Measurements from ENCODE around the gene HAP1. TPM values are rescaled to one million over a fixed set of nuclear protein-coding genes. Genes with fewer than 3 reads are reported as not detected.

HAP1 gene
- total RNA-seq, 1 experiment from 2014 or later, result 2.5 TPM

Other genes with a start within 250 kb of the HAP1 start
- not detected in 2 replicates for gene KRT36, start 244.7 kb downstream of the HAP1 start, total RNA-seq (2021)
- not detected in 2 replicates for gene KRT13, start 229.0 kb downstream of the HAP1 start, total RNA-seq (2021)
- 0.35 and 0.87 TPM in 2 replicates for gene KRT15, start 215.8 kb downstream of the HAP1 start, total RNA-seq (2021)
- 134 and 143 TPM in 2 replicates for gene KRT19, start 206.3 kb downstream of the HAP1 start, total RNA-seq (2021)
- gene KRT9, start 162.6 kb downstream of the HAP1 start, total RNA-seq (2021), result not detected in 2 replicates
- gene KRT14, start 147.7 kb downstream of the HAP1 start, total RNA-seq (2021), result not detected in 2 replicates
- gene KRT16, start 121.9 kb downstream of the HAP1 start, total RNA-seq (2021), result not detected in 2 replicates
- 1.1 and 1.5 TPM in 2 replicates for gene KRT17, start 110.1 kb downstream of the HAP1 start, total RNA-seq (2021)
- gene EIF1, start 45.8 kb downstream of the HAP1 start, total RNA-seq (2021), result 651 and 652 TPM in 2 replicates
- gene GAST, start 22.3 kb downstream of the HAP1 start, total RNA-seq (2021), result not detected in 2 replicates
- 87.9 and 90.1 TPM in 2 replicates for gene JUP, start 52.1 kb upstream of the HAP1 start, total RNA-seq (2021)
- 22.9 and 24.0 TPM in 2 replicates for gene P3H4, start 77.3 kb upstream of the HAP1 start, total RNA-seq (2021)
- 166 TPM in 2 replicates for gene FKBP10, start 78.4 kb upstream of the HAP1 start, total RNA-seq (2021)
- 66.2 and 76.1 TPM in 2 replicates for gene NT5C3B, start 101.6 kb upstream of the HAP1 start, total RNA-seq (2021)
- gene KLHL10, start 103.2 kb upstream of the HAP1 start, total RNA-seq (2021), result 0.22 and 0.46 TPM in 2 replicates
- 16.8 and 17.0 TPM in 2 replicates for gene KLHL11, start 130.8 kb upstream of the HAP1 start, total RNA-seq (2021)
- 279 and 289 TPM in 2 replicates for gene ACLY, start 184.3 kb upstream of the HAP1 start, total RNA-seq (2021)
- gene ODAD4, start 196.0 kb upstream of the HAP1 start, total RNA-seq (2021), result 1.3 and 2.1 TPM in 2 replicates
- gene CNP, start 232.2 kb upstream of the HAP1 start, total RNA-seq (2021), result 78.5 and 79.7 TPM in 2 replicates